Stomach (tissue), 9 donors: ENCODE results near the gene PTBP1. TPM values are rescaled to one million over a fixed set of nuclear protein-coding genes. Genes with fewer than 3 reads are reported as not detected.
"Not testable (repeated sequence)": the region's sequence is repeated elsewhere in the genome, so short reads cannot be mapped to it uniquely, and the experiment has no call there.

Source experiments
- DNase-seq, 2 donors: peaks; one replicate each; pipeline versions ENCODE4 v3.0.0 to v3.0.0-alpha.2; 2013 to 2019
- H3K27ac ChIP-seq, 5 donors: fragments of 200-600 bp in 4 of 5; sonication (generic) in 4 of 5; one replicate each; pipeline ENCODE4 v1.5.1; 2013 to 2019; ENCODE audit warnings: mild to moderate bottlenecking in 1 of 5, moderate library complexity in 1 of 5
- H3K27me3 ChIP-seq, 3 donors: fragments of 200-600 bp; sonication (generic); one replicate each; pipeline ENCODE4 v1.5.1; 2017 to 2019; ENCODE audit warnings: mixed run types in 1 of 3
- H3K36me3 ChIP-seq, 4 donors: fragments of 200-600 bp; sonication (generic); 1 replicate in 3 of 4; 2 replicates in 1 of 4; pipeline ENCODE4 v1.5.1; 2016 to 2019
- H3K4me1 ChIP-seq, 4 donors: fragments of 200-600 bp; sonication (generic); one replicate each; pipeline ENCODE4 v1.5.1; 2016 to 2019
- H3K4me3 ChIP-seq, 4 donors: fragments of 200-600 bp; sonication (generic) in 3 of 4; one replicate each; pipeline ENCODE4 v1.5.1; 2016 to 2019; ENCODE audit warnings: mild to moderate bottlenecking in 1 of 4
- H3K9me3 ChIP-seq, 4 donors: fragments of 200-600 bp; sonication (generic); one replicate each; pipeline ENCODE4 v1.5.1; 2016 to 2019
- CTCF ChIP-seq, 7 experiments: fragments of 450-650 bp in 4 of 7; fragments of 200-600 bp in 3 of 7; sonication (generic) in 3 of 7; IDR thresholded peaks; one replicate each; pipeline ENCODE4 v1.5.1; 2016 to 2019; ENCODE audit warnings: antibody characterized with exemption in 7 of 7, control low read depth in 2 of 7, mild to moderate bottlenecking in 1 of 7
- EP300 ChIP-seq: sonication (generic); formaldehyde crosslinking; IDR thresholded peaks from one replicate; pipeline ENCODE4 v1.6.1; 2017; ENCODE audit warnings: antibody characterized with exemption
- POLR2A ChIP-seq, 4 donors: fragments of 450-650 bp; IDR thresholded peaks; one replicate each; pipeline ENCODE4 v1.6.1; 2016; ENCODE audit warnings: antibody characterized with exemption in 4 of 4, control low read depth in 2 of 4, mild to moderate bottlenecking in 1 of 4, moderate library complexity in 1 of 4
- POLR2AphosphoS5 ChIP-seq, 3 donors: sonication (generic); formaldehyde crosslinking; IDR thresholded peaks; one replicate each; pipeline ENCODE4 v1.6.1; 2016; ENCODE audit warnings: antibody characterized with exemption in 3 of 3
- WGBS, 5 donors: extraction: QIAGEN DNeasy Blood & Tissue Kit in 3 of 5; methylation state at CpG; one replicate each; pipeline versions ENCODE4 v1.1.5 to v1.1.7; 2013 to 2018; 5-methylcytosine and 5-hydroxymethylcytosine counted together
- intact Hi-C: fragments of 100-400 bp; cut with DNase I; formaldehyde crosslinking; loops from one replicate; pipeline ENCODE4 v1.15.1; 2023; ENCODE audit warnings: low total_unique reads
- polyA plus RNA-seq, 3 donors: library from polyadenylated mRNA; stranded (reverse); fragments of 200-250 nt; gene quantifications; one replicate each; pipeline ENCODE4 v1.2.3, GENCODE V29; 2013
- total RNA-seq, 5 donors: library from RNA; depleted of rRNA; stranded (reverse); fragments of >200 nt; gene quantifications; one replicate each; pipeline versions ENCODE4 v1.1.0 to v1.2.3, GENCODE V29; 2014 to 2016
- donor health status: healthy with polysubstance abuse.
- donor health status: Bipolar disorder and iron deficiency.
- donor health status: healthy.

Gene PTBP1
- total and polyA plus RNA-seq, 8 donors: 74.8 to 539 (median 119) TPM

GRCh38 chr19:848386-848921, 51.2 kb downstream of the PTBP1 start:
- H3K4me1 ChIP-seq: peaks cover 19 to 52% (median 36%) of the 10 kb centered on the region in 4 donors
- H3K9me3 ChIP-seq: no peaks in the 10 kb centered on the region
- H3K27ac ChIP-seq: peak overlapping the region in 1 of 5 donors; percentile 71
- peaks cover 13 to 86% (median 56%) of the 10 kb centered on the region in 3 donors for H3K27me3 ChIP-seq
- intact Hi-C loops: no loop called here
- no peak for DNase-seq
- TF ChIP-seq EP300 (no peak), CTCF (IDR thresholded peaks at IDR 0.05) (no peak), POLR2AphosphoS5 (IDR thresholded peaks at IDR 0.05) (no peak), POLR2A (IDR thresholded peaks at IDR 0.05) (no peak)
- no peak overlapping the region for H3K4me3 ChIP-seq
- 35 to 40% (median 38%) methylated on average over 8 to 12 of the region's 12 CpGs for WGBS, 5 donors
- H3K36me3 ChIP-seq: no peaks in the 10 kb centered on the region

GRCh38 chr19:849195-849594, 51.9 kb downstream of the PTBP1 start:
- 77 to 84% (median 83%) methylated on average over 8 of the region's 8 CpGs for WGBS, 5 donors
- intact Hi-C loops, DNase-seq, H3K36me3 ChIP-seq, H3K9me3 ChIP-seq, H3K4me3 ChIP-seq: not testable (repeated sequence)
- peaks cover 8 to 83% (median 48%) of the 10 kb centered on the region in 3 donors for H3K27me3 ChIP-seq
- peak overlapping the region in 1 of 5 donors; percentile 71 for H3K27ac ChIP-seq
- H3K4me1 ChIP-seq: peaks cover 13 to 45% (median 29%) of the 10 kb centered on the region in 4 donors

- Histone ChIP-seq H3K4me3 (peak overlapping the region in 2 of 4 donors; percentile 3 to 6), H3K27me3 (peaks cover 8 to 79% (median 42%) of the 10 kb centered on the region in 3 donors), H3K9me3 (no peaks in the 10 kb centered on the region), H3K36me3 (no peaks in the 10 kb centered on the region), H3K4me1 (peaks cover 13 to 42% (median 26%) of the 10 kb centered on the region in 4 donors), H3K27ac (peak overlapping the region; percentile 41 to 89 (median 77))
- TF ChIP-seq POLR2A (IDR thresholded peaks at IDR 0.05) (no peak), POLR2AphosphoS5 (IDR thresholded peaks at IDR 0.05) (peak; percentile 76 to 91 (median 80)), CTCF (IDR thresholded peaks at IDR 0.05) (no peak), EP300 (peak; percentile 92)
- DNase-seq: peak; percentile 83 to 92
- intact Hi-C loops: no loop called here
- WGBS, 5 donors: 16 to 48% (median 18%) methylated on average over 8 to 28 of the region's 28 CpGs
Observed at GRCh38 chr19:850221-850978, 53.1 kb downstream of the PTBP1 start.

- WGBS, 5 donors: 33 to 48% (median 40%) methylated on average over 13 of the region's 13 CpGs
- no peak for DNase-seq
- H3K36me3 ChIP-seq: no peaks in the 10 kb centered on the region
- H3K4me3 ChIP-seq: peak overlapping the region in 2 of 4 donors; percentile 3 to 6
- intact Hi-C loops: no loop called here
- peaks cover 8 to 79% (median 41%) of the 10 kb centered on the region in 3 donors for H3K27me3 ChIP-seq
- peak overlapping the region; percentile 37 to 89 (median 77) for H3K27ac ChIP-seq
- peaks cover 13 to 39% (median 25%) of the 10 kb centered on the region in 4 donors for H3K4me1 ChIP-seq
- TF ChIP-seq POLR2A (IDR thresholded peaks at IDR 0.05): no peak
- no peak for TF ChIP-seq CTCF (IDR thresholded peaks at IDR 0.05)
- H3K9me3 ChIP-seq: no peaks in the 10 kb centered on the region
Observed at GRCh38 chr19:850979-851335, 53.7 kb downstream of the PTBP1 start.
